NCI-H146 (cell line): Measurements from ENCODE around the gene FCSK.

Source experiments
- DNase-seq: peaks from one replicate; lab custom pipeline; 2025; lab: John Stamatoyannopoulos, UW

FCSK gene

GRCh38 chr16:70524399-70524825 is 70.0 kb downstream of the FCSK start:
- DNase-seq = peak; percentile 11

- DNase-seq = no peak
These were observed 72.0 kb downstream of the FCSK start for GRCh38 chr16:70526403-70526802.

- DNase-seq = no peak
These were observed 73.1 kb downstream of the FCSK start for GRCh38 chr16:70527315-70527996.

DNA sequence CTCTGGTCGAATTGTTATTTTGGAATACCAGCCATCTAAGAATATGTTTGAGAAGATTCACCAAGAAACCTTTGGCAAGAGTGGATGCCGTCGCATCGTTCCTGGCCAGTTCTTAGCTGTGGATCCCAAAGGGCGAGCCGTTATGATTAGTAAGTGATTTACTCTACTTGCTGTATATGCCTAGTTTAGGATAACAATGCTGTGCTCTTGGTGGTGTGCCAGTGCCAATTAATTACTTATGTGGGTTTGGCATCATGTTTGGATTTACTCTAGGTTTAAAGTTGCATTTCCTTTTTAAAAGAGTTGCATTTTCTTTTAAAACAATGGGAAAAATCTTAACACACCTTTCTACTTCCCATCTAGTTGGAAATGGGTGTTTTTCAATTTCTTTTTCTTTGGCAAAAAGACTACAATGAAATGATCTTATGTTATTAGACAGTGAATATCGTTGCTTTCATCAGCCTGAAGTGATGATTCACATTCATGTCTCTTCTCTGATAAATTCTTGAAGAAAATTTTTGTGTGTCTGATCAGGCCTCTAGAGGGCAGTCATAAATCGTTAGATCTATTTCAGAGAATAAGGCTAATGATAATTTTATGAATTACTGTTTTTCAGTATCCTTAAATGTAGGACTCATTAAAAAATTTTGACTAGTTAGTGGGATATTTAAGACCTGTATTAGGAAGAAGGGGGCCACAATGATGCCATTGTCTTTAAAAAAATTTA is 74.8 kb downstream of the FCSK start:
- DNase-seq = no peak
